Tibial nerve (tissue), 4 donors: ENCODE results near the gene VAT1L. TPM values are rescaled to one million over a fixed set of nuclear protein-coding genes. Genes with fewer than 3 reads are reported as not detected.

Experiments
- DNase-seq, 2 donors: peaks; one replicate each; pipeline ENCODE4 v3.0.0-alpha.2; 2019; ENCODE audit warnings: low spot score in 2 of 2
- H3K27ac ChIP-seq, 4 donors: fragments of 200-600 bp; sonication (generic) in 3 of 4; one replicate each; pipeline ENCODE4 v1.5.1; 2017 to 2019; ENCODE audit warnings: mild to moderate bottlenecking in 1 of 4
- H3K27me3 ChIP-seq, 2 donors: fragments of 200-600 bp; sonication (generic) in 1 of 2; one replicate each; pipeline versions ENCODE4 v1.5.1 to v1.6.0; 2017 to 2019
- H3K36me3 ChIP-seq, 3 donors: fragments of 200-600 bp; sonication (generic); one replicate each; pipeline ENCODE4 v1.5.1; 2018 to 2019
- H3K4me1 ChIP-seq, 4 donors: fragments of 200-600 bp; sonication (generic) in 3 of 4; one replicate each; pipeline ENCODE4 v1.5.1; 2017 to 2019
- H3K4me3 ChIP-seq, 4 donors: fragments of 200-600 bp; sonication (generic) in 3 of 4; one replicate each; pipeline ENCODE4 v1.5.1; 2017 to 2019; ENCODE audit warnings: mild to moderate bottlenecking in 1 of 4, moderate library complexity in 1 of 4
- H3K9me3 ChIP-seq, 4 donors: fragments of 200-600 bp; sonication (generic) in 3 of 4; one replicate each; pipeline ENCODE4 v1.5.1; 2017 to 2019
- CTCF ChIP-seq, 5 experiments: fragments of 200-600 bp in 3 of 5; fragments of 450-650 bp in 2 of 5; sonication (generic) in 3 of 5; IDR thresholded peaks; one replicate each; pipeline ENCODE4 v1.5.1; 2016 to 2019; ENCODE audit warnings: antibody characterized with exemption in 5 of 5, mild to moderate bottlenecking in 3 of 5, moderate library complexity in 2 of 5
- EP300 ChIP-seq, 2 donors: sonication (generic); formaldehyde crosslinking; IDR thresholded peaks; one replicate each; pipeline ENCODE4 v1.6.1; 2017; ENCODE audit warnings: antibody characterized with exemption in 2 of 2, mild to moderate bottlenecking in 1 of 2
- POLR2A ChIP-seq, 2 donors: fragments of 450-650 bp; IDR thresholded peaks; one replicate each; pipeline ENCODE4 v1.6.1; 2017; ENCODE audit warnings: antibody characterized with exemption in 2 of 2, mild to moderate bottlenecking in 2 of 2, moderate library complexity in 2 of 2
- WGBS, 2 donors: methylation state at CpG; one replicate each; pipeline ENCODE4 v1.1.5; 2018; 5-methylcytosine and 5-hydroxymethylcytosine counted together
- total RNA-seq, 4 donors: library from RNA; depleted of rRNA; stranded (reverse); fragments of >200 nt; gene quantifications; one replicate each; pipeline ENCODE4 v1.1.0, GENCODE V29; 2016

The VAT1L gene
- total RNA-seq, 4 donors from 2014 or later: 7.2 to 21.6 (median 19.5) TPM

- no peak for DNase-seq
- Histone ChIP-seq H3K27me3 (no peaks in the 10 kb centered on the region), H3K9me3 (no peaks in the 10 kb centered on the region), H3K36me3 (no peaks in the 10 kb centered on the region), H3K4me1 (peaks cover 0 to 5% (median 0%) of the 10 kb centered on the region in 4 donors), H3K27ac (no peak overlapping the region), H3K4me3 (no peak overlapping the region)
- TF ChIP-seq CTCF (IDR thresholded peaks at IDR 0.05) (no peak), POLR2A (IDR thresholded peaks at IDR 0.05) (no peak), EP300 (IDR thresholded peaks at IDR 0.05) (no peak)
- 19 to 27% methylated on average over 4 of the region's 4 CpGs for WGBS, 2 donors
Observed at GRCh38 chr16:77931058-77931457, 142.7 kb downstream of the VAT1L start.

GRCh38 chr16:77937473-77938149 lies 149.2 kb downstream of the VAT1L start:
- H3K27ac ChIP-seq: peak overlapping the region in 3 of 4 donors; percentile 11 to 55 (median 42)
- H3K4me3 ChIP-seq: no peak overlapping the region
- DNase-seq: peak in 1 of 2 donors; percentile 8
- H3K27me3 ChIP-seq: no peaks in the 10 kb centered on the region
- H3K4me1 ChIP-seq: peaks cover 0 to 16% (median 0%) of the 10 kb centered on the region in 4 donors
- no peaks in the 10 kb centered on the region for H3K9me3 ChIP-seq
- WGBS, 2 donors: 34 to 45% methylated on average over 7 of the region's 7 CpGs
- TF ChIP-seq CTCF (IDR thresholded peaks at IDR 0.05) (no peak), POLR2A (IDR thresholded peaks at IDR 0.05) (no peak), EP300 (IDR thresholded peaks at IDR 0.05) (no peak)
- H3K36me3 ChIP-seq: no peaks in the 10 kb centered on the region

GRCh38 chr16:77938913-77939312 lies 150.5 kb downstream of the VAT1L start:
- Histone ChIP-seq H3K4me1 (peaks cover 0 to 16% (median 0%) of the 10 kb centered on the region in 4 donors), H3K9me3 (no peaks in the 10 kb centered on the region), H3K27ac (no peak overlapping the region), H3K27me3 (no peaks in the 10 kb centered on the region), H3K36me3 (no peaks in the 10 kb centered on the region), H3K4me3 (no peak overlapping the region)
- DNase-seq: no peak
- TF ChIP-seq CTCF (IDR thresholded peaks at IDR 0.05) (no peak), POLR2A (IDR thresholded peaks at IDR 0.05) (no peak), EP300 (IDR thresholded peaks at IDR 0.05) (no peak)
- 56 to 72% methylated on average over 5 of the region's 5 CpGs for WGBS, 2 donors

- Histone ChIP-seq H3K27ac (no peak overlapping the region), H3K9me3 (no peaks in the 10 kb centered on the region), H3K4me1 (peaks cover 0 to 16% (median 0%) of the 10 kb centered on the region in 4 donors), H3K27me3 (no peaks in the 10 kb centered on the region), H3K4me3 (no peak overlapping the region), H3K36me3 (no peaks in the 10 kb centered on the region)
- DNase-seq: no peak
- 25 to 38% methylated on average over 1 of the region's 1 CpG for WGBS, 2 donors
- no peak for TF ChIP-seq POLR2A (IDR thresholded peaks at IDR 0.05)
- TF ChIP-seq EP300 (IDR thresholded peaks at IDR 0.05): no peak
Observed at GRCh38 chr16:77939968-77940367, 151.6 kb downstream of the VAT1L start.

- TF ChIP-seq EP300 (IDR thresholded peaks at IDR 0.05) (no peak), POLR2A (IDR thresholded peaks at IDR 0.05) (no peak), CTCF (IDR thresholded peaks at IDR 0.05) (no peak)
- peaks cover 0 to 11% (median 0%) of the 10 kb centered on the region in 4 donors for H3K4me1 ChIP-seq
- H3K36me3 ChIP-seq: no peaks in the 10 kb centered on the region
- H3K4me3 ChIP-seq: no peak overlapping the region
- no peak overlapping the region for H3K27ac ChIP-seq
- DNase-seq: no peak
- 68 to 85% methylated on average over 5 of the region's 5 CpGs for WGBS, 2 donors
- no peaks in the 10 kb centered on the region for H3K27me3 ChIP-seq
- H3K9me3 ChIP-seq: no peaks in the 10 kb centered on the region
Observed at GRCh38 chr16:77943801-77944200, 155.4 kb downstream of the VAT1L start.
